ENCODE results near the gene PTPN2.

Gene PTPN2

DNA sequence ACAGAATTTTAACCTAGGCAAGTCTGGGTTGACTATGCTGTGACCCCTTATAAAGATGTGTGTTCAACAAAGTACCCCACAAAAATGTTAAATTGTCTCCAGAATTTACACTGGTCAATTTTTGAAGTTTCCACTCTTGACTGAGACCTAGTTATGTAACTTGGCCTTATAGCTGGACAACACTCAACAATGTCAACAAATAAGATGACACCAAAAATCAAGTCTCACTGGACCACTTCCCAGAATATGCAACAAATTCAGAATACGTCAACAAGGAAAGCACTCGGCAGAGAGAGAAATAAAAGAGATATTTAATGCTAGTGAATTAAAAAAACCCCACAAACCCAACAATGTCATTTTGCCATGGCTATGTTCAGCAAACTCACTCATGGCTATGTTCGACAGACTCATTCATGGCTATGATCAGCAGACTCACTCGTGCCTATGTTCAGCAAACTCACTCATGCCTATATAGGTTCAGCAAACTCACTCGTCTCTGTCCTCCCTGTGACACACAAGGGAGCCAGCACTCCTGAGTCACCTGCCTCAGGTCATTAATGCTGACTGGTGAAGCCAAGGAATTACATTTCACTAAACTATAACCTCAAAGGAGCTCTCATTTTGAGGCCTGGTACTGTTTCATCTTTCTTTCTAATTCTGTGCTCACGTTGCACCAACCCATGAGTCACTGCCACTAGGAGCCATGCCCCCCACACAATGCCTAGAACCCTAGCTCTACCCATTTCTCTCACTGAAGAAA lies 72.7 kb downstream of the PTPN2 start:
- no peak for ATAC-seq
- TF ChIP-seq POU6F1 (CRISPR knock-in tag; IDR thresholded peaks at IDR 0.05; ENCODE audit: borderline replicate concordance, low read depth) (no peak), ZC3H10 (CRISPR knock-in tag; IDR thresholded peaks at IDR 0.05) (no peak), GLIS3 (CRISPR knock-in tag; IDR thresholded peaks at IDR 0.05) (no peak), CSRNP3 (CRISPR knock-in tag; IDR thresholded peaks at IDR 0.05) (no peak), RARB (CRISPR knock-in tag; IDR thresholded peaks at IDR 0.05) (no peak)
- TF ChIP-seq, protein P1, sequence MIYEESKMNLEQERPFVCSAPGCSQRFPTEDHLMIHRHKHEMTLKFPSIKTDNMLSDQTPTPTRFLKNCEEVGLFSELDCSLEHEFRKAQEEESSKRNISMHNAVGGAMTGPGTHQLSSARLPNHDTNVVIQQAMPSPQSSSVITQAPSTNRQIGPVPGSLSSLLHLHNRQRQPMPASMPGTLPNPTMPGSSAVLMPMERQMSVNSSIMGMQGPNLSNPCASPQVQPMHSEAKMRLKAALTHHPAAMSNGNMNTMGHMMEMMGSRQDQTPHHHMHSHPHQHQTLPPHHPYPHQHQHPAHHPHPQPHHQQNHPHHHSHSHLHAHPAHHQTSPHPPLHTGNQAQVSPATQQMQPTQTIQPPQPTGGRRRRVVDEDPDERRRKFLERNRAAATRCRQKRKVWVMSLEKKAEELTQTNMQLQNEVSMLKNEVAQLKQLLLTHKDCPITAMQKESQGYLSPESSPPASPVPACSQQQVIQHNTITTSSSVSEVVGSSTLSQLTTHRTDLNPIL (CRISPR knock-in tag; IDR thresholded peaks at IDR 0.05; ENCODE audit: low read depth) = no peak

DNA sequence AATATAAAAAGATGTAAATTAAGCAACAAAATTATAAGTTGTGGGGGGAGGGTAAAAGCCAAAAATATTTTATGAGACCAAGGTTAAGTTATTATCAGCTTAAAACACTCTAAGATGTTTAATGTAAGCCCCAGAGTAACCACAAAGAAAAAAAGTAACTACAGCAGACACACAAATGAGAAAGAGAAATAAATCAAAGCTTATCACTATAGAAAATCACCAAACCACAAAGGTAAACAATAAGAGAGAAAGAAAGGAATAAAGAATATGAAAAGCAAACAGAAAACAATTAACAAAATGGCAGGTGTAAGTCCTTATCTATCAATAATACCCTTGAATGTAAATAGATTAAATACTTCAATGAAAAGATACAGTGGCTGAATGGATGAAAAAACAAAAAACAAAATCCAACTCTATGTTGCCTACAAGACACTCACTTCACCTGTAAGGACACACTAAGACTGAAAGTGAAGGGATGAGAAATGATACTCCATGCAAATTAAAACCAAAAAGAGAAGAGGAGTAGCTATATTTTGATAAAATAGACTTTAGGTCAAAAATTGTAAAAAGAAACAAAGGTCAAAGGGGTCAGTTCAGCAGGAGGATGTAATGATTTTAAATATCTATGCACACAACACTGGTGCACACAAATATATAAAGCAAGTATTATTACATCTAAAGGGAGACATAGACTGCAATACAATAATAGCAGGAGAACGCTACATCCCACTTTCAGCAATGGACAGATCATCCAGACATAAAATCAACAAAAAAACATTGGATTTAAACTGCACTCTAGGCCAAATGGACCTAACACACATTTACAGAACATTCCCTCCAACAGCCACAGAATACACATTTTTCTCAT lies 80.7 kb downstream of the PTPN2 start:
- TF ChIP-seq GLIS3 (CRISPR knock-in tag; IDR thresholded peaks at IDR 0.05) = no peak
- no peak for ATAC-seq

DNA sequence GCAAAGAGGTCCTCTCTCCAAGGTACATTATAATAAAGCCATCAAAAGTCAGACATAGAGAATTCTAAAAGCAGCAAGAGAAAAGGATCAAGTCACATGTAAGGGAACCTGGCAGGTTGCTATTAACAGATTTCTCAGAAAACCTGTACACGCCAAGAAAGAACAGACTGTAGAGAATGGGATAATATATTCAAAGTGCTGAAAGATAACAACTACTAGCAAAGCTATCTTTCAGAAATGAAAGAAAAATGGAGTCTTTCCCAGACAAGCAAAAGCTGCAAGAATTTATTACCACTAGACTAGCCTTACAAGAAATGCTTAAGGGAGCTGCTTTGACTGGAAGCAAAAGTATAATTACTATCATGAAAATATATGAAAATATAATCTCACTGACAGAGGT lies 81.5 kb downstream of the PTPN2 start:
- no peak for ATAC-seq
- TF ChIP-seq ARNTL (CRISPR knock-in tag; IDR thresholded peaks at IDR 0.05; ENCODE audit: borderline replicate concordance, low read depth) = no peak
- TF ChIP-seq TCF4 (CRISPR knock-in tag; IDR thresholded peaks at IDR 0.05; ENCODE audit: borderline replicate concordance) = no peak
- no peak for TF ChIP-seq SNAI2 (CRISPR knock-in tag; IDR thresholded peaks at IDR 0.05)
- no peak for TF ChIP-seq ZFP3 (CRISPR knock-in tag; IDR thresholded peaks at IDR 0.05)
- no peak for TF ChIP-seq BACH2 (CRISPR knock-in tag; IDR thresholded peaks at IDR 0.05; ENCODE audit: borderline replicate concordance)
- TF ChIP-seq TOX (CRISPR knock-in tag; IDR thresholded peaks at IDR 0.05; ENCODE audit: borderline replicate concordance) = no peak
- TF ChIP-seq CSDC2 (CRISPR knock-in tag; IDR thresholded peaks at IDR 0.05) = no peak
- no peak for TF ChIP-seq OSR1 (CRISPR knock-in tag; IDR thresholded peaks at IDR 0.05)
- TF ChIP-seq ZNF565 (CRISPR knock-in tag; conservative IDR thresholded peaks at IDR 0.05; ENCODE audit: low read depth) = no peak
- no peak for TF ChIP-seq RARB (CRISPR knock-in tag; IDR thresholded peaks at IDR 0.05)
- TF ChIP-seq ZNF8 (CRISPR knock-in tag; IDR thresholded peaks at IDR 0.05) = no peak
- TF ChIP-seq ZFP30 (CRISPR knock-in tag; IDR thresholded peaks at IDR 0.05) = no peak
- TF ChIP-seq ZNF70 (CRISPR knock-in tag; IDR thresholded peaks at IDR 0.05) = no peak
- TF ChIP-seq ESRRG (CRISPR knock-in tag; IDR thresholded peaks at IDR 0.05) = no peak
- no peak for TF ChIP-seq PPARA (CRISPR knock-in tag; IDR thresholded peaks at IDR 0.05; ENCODE audit: borderline replicate concordance)
- TF ChIP-seq, protein P1 (CRISPR knock-in tag; IDR thresholded peaks at IDR 0.05; ENCODE audit: low read depth) = no peak
- TF ChIP-seq, protein P2, sequence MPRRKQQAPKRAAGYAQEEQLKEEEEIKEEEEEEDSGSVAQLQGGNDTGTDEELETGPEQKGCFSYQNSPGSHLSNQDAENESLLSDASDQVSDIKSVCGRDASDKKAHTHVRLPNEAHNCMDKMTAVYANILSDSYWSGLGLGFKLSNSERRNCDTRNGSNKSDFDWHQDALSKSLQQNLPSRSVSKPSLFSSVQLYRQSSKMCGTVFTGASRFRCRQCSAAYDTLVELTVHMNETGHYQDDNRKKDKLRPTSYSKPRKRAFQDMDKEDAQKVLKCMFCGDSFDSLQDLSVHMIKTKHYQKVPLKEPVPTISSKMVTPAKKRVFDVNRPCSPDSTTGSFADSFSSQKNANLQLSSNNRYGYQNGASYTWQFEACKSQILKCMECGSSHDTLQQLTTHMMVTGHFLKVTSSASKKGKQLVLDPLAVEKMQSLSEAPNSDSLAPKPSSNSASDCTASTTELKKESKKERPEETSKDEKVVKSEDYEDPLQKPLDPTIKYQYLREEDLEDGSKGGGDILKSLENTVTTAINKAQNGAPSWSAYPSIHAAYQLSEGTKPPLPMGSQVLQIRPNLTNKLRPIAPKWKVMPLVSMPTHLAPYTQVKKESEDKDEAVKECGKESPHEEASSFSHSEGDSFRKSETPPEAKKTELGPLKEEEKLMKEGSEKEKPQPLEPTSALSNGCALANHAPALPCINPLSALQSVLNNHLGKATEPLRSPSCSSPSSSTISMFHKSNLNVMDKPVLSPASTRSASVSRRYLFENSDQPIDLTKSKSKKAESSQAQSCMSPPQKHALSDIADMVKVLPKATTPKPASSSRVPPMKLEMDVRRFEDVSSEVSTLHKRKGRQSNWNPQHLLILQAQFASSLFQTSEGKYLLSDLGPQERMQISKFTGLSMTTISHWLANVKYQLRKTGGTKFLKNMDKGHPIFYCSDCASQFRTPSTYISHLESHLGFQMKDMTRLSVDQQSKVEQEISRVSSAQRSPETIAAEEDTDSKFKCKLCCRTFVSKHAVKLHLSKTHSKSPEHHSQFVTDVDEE (CRISPR knock-in tag; IDR thresholded peaks at IDR 0.05) = no peak
- TF ChIP-seq ISL1 (CRISPR knock-in tag; IDR thresholded peaks at IDR 0.05) = no peak
- TF ChIP-seq CSRNP3 (CRISPR knock-in tag; IDR thresholded peaks at IDR 0.05) = no peak
